SK-N-SH (cell line): ENCODE data around the gene PDE4B. TPM values are rescaled to one million over a fixed set of nuclear protein-coding genes. Genes with fewer than 3 reads are reported as not detected.

Experiments
- CTCF ChIA-PET: fragments of 300-600, 350-600 bp; formaldehyde crosslinking; extraction: SDS; loops from one replicate; lab custom pipeline; 2021; lab: Yijun Ruan, JAX
- POLR2A ChIA-PET: fragments of 350-600 bp; sonication (Branson Sonifier 250); formaldehyde crosslinking; extraction: SDS; loops from one replicate; lab custom pipeline; 2020; ENCODE audit warnings: antibody characterized with exemption, inconsistent platforms; lab: Yijun Ruan, JAX
- DNase-seq: peaks from one replicate; pipeline ENCODE4 v3.0.0; 2012
- H2AFZ ChIP-seq: fragments of 200-600 bp; sonication (generic); 2 replicates; pipeline ENCODE4 v1.8.1; 2016; ENCODE audit warnings: antibody characterized with exemption, mild to moderate bottlenecking, low read depth
- H3F3A ChIP-seq: fragments of 200-600 bp; sonication (generic); replicated peaks from 2 replicates; pipeline ENCODE3; 2016; ENCODE audit warnings: antibody characterized with exemption, mild to moderate bottlenecking; ENCODE audit not compliant: insufficient read depth
- H3K27ac ChIP-seq, 2 experiments: fragments of 200-500 bp in 1 of 2; fragments of 200-600 bp in 1 of 2; sonication (Bioruptor generic) in 1 of 2; sonication (generic), shearing (Covaris generic) in 1 of 2; 2 replicates each; pipeline versions ENCODE4 v1.5.1 to v1.6.1; 2014 to 2016; ENCODE audit warnings: low read depth in 2 of 2, inconsistent platforms in 1 of 2, low read length in 1 of 2, mild to moderate bottlenecking in 1 of 2, mixed read lengths in 1 of 2
- H3K27me3 ChIP-seq: fragments of 200-600 bp; sonication (generic), shearing (Covaris generic); 2 replicates; pipeline ENCODE4 v1.6.1; 2016; ENCODE audit warnings: mixed run types; ENCODE audit not compliant: insufficient read depth
- H3K36me3 ChIP-seq, 2 experiments: fragments of 200-500 bp in 1 of 2; fragments of 200-600 bp in 1 of 2; sonication (Bioruptor generic) in 1 of 2; sonication (generic) in 1 of 2; replicated peaks in 1 of 2; 2 replicates each; pipeline versions ENCODE3 to v1.5.1; 2014 to 2016; ENCODE audit warnings: low read length in 1 of 2, mild to moderate bottlenecking in 1 of 2; ENCODE audit not compliant: insufficient read depth in 2 of 2, control insufficient read depth in 1 of 2
- H3K4me1 ChIP-seq, 2 experiments: fragments of 200-500 bp in 1 of 2; fragments of 200-600 bp in 1 of 2; sonication (Bioruptor generic) in 1 of 2; sonication (generic), shearing (Covaris generic) in 1 of 2; 2 replicates each; pipeline versions ENCODE4 v1.5.1 to v1.6.1; 2014 to 2016; ENCODE audit warnings: low read depth in 1 of 2, low read length in 1 of 2, mixed run types in 1 of 2; ENCODE audit not compliant: insufficient read depth in 2 of 2, control insufficient read depth in 1 of 2
- H3K4me2 ChIP-seq: fragments of 200-600 bp; sonication (generic), shearing (Covaris generic); 2 replicates; pipeline ENCODE4 v1.6.1; 2017; ENCODE audit warnings: mixed run types
- H3K4me3 ChIP-seq, 2 experiments: fragments of 200-500 bp in 1 of 2; fragments of 200-600 bp in 1 of 2; sonication (Bioruptor generic) in 1 of 2; sonication (generic), shearing (Covaris generic) in 1 of 2; 2 replicates each; pipeline versions ENCODE4 v1.5.1 to v1.8.1; 2014 to 2016; ENCODE audit warnings: low read depth in 2 of 2, inconsistent platforms in 1 of 2, low read length in 1 of 2, mild to moderate bottlenecking in 1 of 2, mixed read lengths in 1 of 2, moderate library complexity in 1 of 2
- H3K79me2 ChIP-seq: fragments of 200-600 bp; sonication (generic); 2 replicates; pipeline ENCODE4 v1.8.1; 2017; ENCODE audit warnings: mild to moderate bottlenecking; ENCODE audit not compliant: insufficient read depth
- H3K9ac ChIP-seq: fragments of 200-600 bp; sonication (generic); 2 replicates; pipeline ENCODE4 v1.6.1; 2017; ENCODE audit warnings: mixed run types
- H3K9me2 ChIP-seq: fragments of 200-600 bp; sonication (generic); 2 replicates; pipeline ENCODE4 v1.6.1; 2017; ENCODE audit warnings: mixed run types
- H3K9me3 ChIP-seq: fragments of 200-600 bp; sonication (generic); 2 replicates; pipeline ENCODE4 v1.6.1; 2017; ENCODE audit warnings: mixed run types, mild to moderate bottlenecking, moderate library complexity
- H4K20me1 ChIP-seq: fragments of 200-600 bp; sonication (generic); 2 replicates; pipeline ENCODE4 v1.6.1; 2017; ENCODE audit warnings: mild to moderate bottlenecking, mixed run types; ENCODE audit not compliant: insufficient read depth
- CHD2 ChIP-seq: fragments of 150-350 bp; IDR thresholded peaks from 2 replicates; pipeline ENCODE4 v1.6.1; 2018; ENCODE audit warnings: low read length; ENCODE audit not compliant: partially characterized antibody
- ELF1 ChIP-seq: IDR thresholded peaks from 2 replicates; pipeline ENCODE4 v1.4.0; 2012
- EZH2phosphoT487 ChIP-seq: fragments of 200-600 bp; sonication (generic); IDR thresholded peaks from 2 replicates; pipeline ENCODE4 v1.6.1; 2017; ENCODE audit warnings: low read depth, mixed run types, mild to moderate bottlenecking, antibody characterized with exemption, moderate library complexity, borderline replicate concordance
- FOSL2 ChIP-seq: IDR thresholded peaks from 2 replicates; pipeline ENCODE4 v1.4.0; 2012; ENCODE audit warnings: low read depth, mild to moderate bottlenecking, moderate library complexity, borderline replicate concordance
- FOXJ3 ChIP-seq: sonication (generic); formaldehyde crosslinking; IDR thresholded peaks from 2 replicates; pipeline ENCODE4 v1.5.1; 2020; ENCODE audit warnings: mild to moderate bottlenecking, missing genetic modification reagents
- FOXM1 ChIP-seq: IDR thresholded peaks from 2 replicates; pipeline ENCODE4 v1.4.0; 2012; ENCODE audit warnings: low read depth, mild to moderate bottlenecking
- GATA2 ChIP-seq: sonication (generic); formaldehyde crosslinking; IDR thresholded peaks from 2 replicates; pipeline ENCODE4 v1.5.0; 2020; ENCODE audit warnings: mild to moderate bottlenecking, missing genetic modification reagents
- IRF3 ChIP-seq: fragments of 150-350 bp; IDR thresholded peaks from 2 replicates; pipeline ENCODE4 v1.6.1; 2016; ENCODE audit warnings: mild to moderate bottlenecking, low read depth, low read length
- JUND ChIP-seq: IDR thresholded peaks from 2 replicates; pipeline ENCODE4 v1.4.0; 2012
- MEF2A ChIP-seq: IDR thresholded peaks from 2 replicates; pipeline ENCODE4 v1.4.0; 2012; ENCODE audit warnings: low read depth, borderline replicate concordance
- NRF1 ChIP-seq: IDR thresholded peaks from 2 replicates; pipeline ENCODE4 v1.6.1; 2012; ENCODE audit warnings: low read depth, mild to moderate bottlenecking, low read length
- RAD21 ChIP-seq: IDR thresholded peaks from 2 replicates; pipeline ENCODE4 v1.6.1; 2012; ENCODE audit warnings: mild to moderate bottlenecking, low read length
- RFX5 ChIP-seq: IDR thresholded peaks from 2 replicates; pipeline ENCODE4 v1.6.1; 2012; ENCODE audit warnings: mild to moderate bottlenecking, improper control_type of control experiment, low read length
- RXRA ChIP-seq: IDR thresholded peaks from 2 replicates; pipeline ENCODE4 v1.4.0; 2012; ENCODE audit warnings: low read depth, mild to moderate bottlenecking, borderline replicate concordance
- SMC3 ChIP-seq: IDR thresholded peaks from 2 replicates; pipeline ENCODE4 v1.6.1; 2012; ENCODE audit warnings: low read depth, low read length, improper control_type of control experiment
- TCF12 ChIP-seq: IDR thresholded peaks from 2 replicates; pipeline ENCODE4 v1.4.0; 2012
- TEAD4 ChIP-seq: IDR thresholded peaks from 2 replicates; pipeline ENCODE4 v1.4.0; 2012; ENCODE audit warnings: mild to moderate bottlenecking, borderline replicate concordance; ENCODE audit not compliant: insufficient read depth
- USF2 ChIP-seq: fragments of 150-350 bp; IDR thresholded peaks from 2 replicates; pipeline ENCODE4 v1.6.1; 2017; ENCODE audit warnings: antibody characterized with exemption, low read length, low read depth, borderline replicate concordance
- YY1 ChIP-seq: IDR thresholded peaks from 2 replicates; pipeline ENCODE4 v1.4.0; 2012; ENCODE audit warnings: low read depth, mild to moderate bottlenecking
- WGBS: methylation state at CpG from one replicate; pipeline ENCODE4 v1.1.6; 2017; ENCODE audit warnings: low lambda C conversion rate; 5-methylcytosine and 5-hydroxymethylcytosine counted together
- polyA plus RNA-seq, 3 experiments: library from polyadenylated mRNA; depleted of rRNA; stranded (reverse); fragments of >200 nt; gene quantifications; 2 replicates each; pipeline ENCODE4 v1.2.3, GENCODE V29; 2012
- TF ChIP-seq, protein P1 (sequence below): IDR thresholded peaks from 2 replicates; pipeline ENCODE4 v1.4.0; 2012; ENCODE audit warnings: low read depth
- TF ChIP-seq, protein P2 (sequence below): fragments of 200-600 bp; sonication (generic); IDR thresholded peaks from 2 replicates; pipeline ENCODE4 v1.6.1; 2017; ENCODE audit warnings: antibody characterized with exemption, mild to moderate bottlenecking, moderate library complexity

Gene PDE4B
- polyA plus RNA-seq, 1 of the 3 experiments (the other 2 are of a cell fraction) = 1.9 TPM

DNA sequence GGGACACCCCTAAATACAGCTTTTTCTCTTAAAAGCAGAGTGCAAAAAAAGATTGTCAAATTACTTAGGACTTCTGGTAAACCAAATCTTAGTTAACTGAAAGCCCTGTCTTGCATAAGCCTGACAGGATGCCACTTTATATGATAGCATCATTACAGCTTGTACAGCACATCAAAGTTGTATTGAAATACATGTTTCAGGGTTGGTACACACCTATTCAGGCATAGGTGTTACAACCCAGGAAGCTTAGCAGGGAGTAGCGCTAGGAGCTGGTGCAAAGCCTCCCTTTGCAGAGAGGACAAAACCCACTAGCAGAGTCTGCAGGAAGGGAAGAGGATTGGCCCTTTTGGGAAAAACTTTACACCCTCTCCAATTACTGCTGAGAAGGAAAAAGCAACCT, 482.4 kb downstream of the PDE4B start:
- H3K9ac ChIP-seq = no peak overlapping the region
- DNase-seq = no peak
- ChIA-PET POLR2A (interaction anchor here (1.2 kb wide), 1 partner anchor 16 kb away, joined by 3 read pairs; no protein-coding TSS in a partner anchor), CTCF (interaction anchor here (0.7 to 2.0 kb wide), 3 partner anchors 17 to 229 kb away, joined by 3 to 6 read pairs (median 5); no protein-coding TSS in a partner anchor)
- no peaks in the 10 kb centered on the region for H3K27me3 ChIP-seq
- H3K4me2 ChIP-seq = no peak overlapping the region
- no peaks in the 10 kb centered on the region for H4K20me1 ChIP-seq
- H3K9me3 ChIP-seq = no peaks in the 10 kb centered on the region
- WGBS = 100% methylated on average over 1 of the region's 1 CpG
- peak overlapping the region in 1 of 2 experiments; percentile 20; a peak in 1 of 4 replicates for H3K27ac ChIP-seq
- no peaks in the 10 kb centered on the region for H3K9me2 ChIP-seq
- no peak overlapping the region for H2AFZ ChIP-seq
- no peak for TF ChIP-seq EZH2phosphoT487
- TF ChIP-seq USF2 = no peak
- no peak for TF ChIP-seq FOXM1
- no peak for TF ChIP-seq RAD21
- TF ChIP-seq TEAD4 = no peak
- TF ChIP-seq, protein P1, sequence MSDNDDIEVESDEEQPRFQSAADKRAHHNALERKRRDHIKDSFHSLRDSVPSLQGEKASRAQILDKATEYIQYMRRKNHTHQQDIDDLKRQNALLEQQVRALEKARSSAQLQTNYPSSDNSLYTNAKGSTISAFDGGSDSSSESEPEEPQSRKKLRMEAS = no peak
- TF ChIP-seq, protein P2, sequence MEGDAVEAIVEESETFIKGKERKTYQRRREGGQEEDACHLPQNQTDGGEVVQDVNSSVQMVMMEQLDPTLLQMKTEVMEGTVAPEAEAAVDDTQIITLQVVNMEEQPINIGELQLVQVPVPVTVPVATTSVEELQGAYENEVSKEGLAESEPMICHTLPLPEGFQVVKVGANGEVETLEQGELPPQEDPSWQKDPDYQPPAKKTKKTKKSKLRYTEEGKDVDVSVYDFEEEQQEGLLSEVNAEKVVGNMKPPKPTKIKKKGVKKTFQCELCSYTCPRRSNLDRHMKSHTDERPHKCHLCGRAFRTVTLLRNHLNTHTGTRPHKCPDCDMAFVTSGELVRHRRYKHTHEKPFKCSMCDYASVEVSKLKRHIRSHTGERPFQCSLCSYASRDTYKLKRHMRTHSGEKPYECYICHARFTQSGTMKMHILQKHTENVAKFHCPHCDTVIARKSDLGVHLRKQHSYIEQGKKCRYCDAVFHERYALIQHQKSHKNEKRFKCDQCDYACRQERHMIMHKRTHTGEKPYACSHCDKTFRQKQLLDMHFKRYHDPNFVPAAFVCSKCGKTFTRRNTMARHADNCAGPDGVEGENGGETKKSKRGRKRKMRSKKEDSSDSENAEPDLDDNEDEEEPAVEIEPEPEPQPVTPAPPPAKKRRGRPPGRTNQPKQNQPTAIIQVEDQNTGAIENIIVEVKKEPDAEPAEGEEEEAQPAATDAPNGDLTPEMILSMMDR = no peak
- TF ChIP-seq JUND = no peak
- TF ChIP-seq NRF1 = no peak
- TF ChIP-seq ELF1 = no peak
- TF ChIP-seq FOSL2 = no peak
- peaks cover 18 to 31% of the 10 kb centered on the region in 2 experiments; a peak in 3 of 4 replicates for H3K4me1 ChIP-seq
- no peak overlapping the region for H3K4me3 ChIP-seq
- no peaks in the 10 kb centered on the region for H3K79me2 ChIP-seq
- no peaks in the 10 kb centered on the region for H3K36me3 ChIP-seq
- H3F3A ChIP-seq = peaks cover 11% of the 10 kb centered on the region

GRCh38 chr1:66275601-66276023, 482.9 kb downstream of the PDE4B start:
- ChIA-PET POLR2A (interaction anchor here (1.2 kb wide), 1 partner anchor 15 kb away, joined by 3 read pairs; no protein-coding TSS in a partner anchor), CTCF (interaction anchor here (0.7 to 1.8 kb wide), 2 partner anchors 18 to 171 kb away, joined by 3 to 6 read pairs; no protein-coding TSS in a partner anchor)
- Histone ChIP-seq H3K36me3 (no peaks in the 10 kb centered on the region), H3K9me3 (no peaks in the 10 kb centered on the region), H3K9me2 (no peaks in the 10 kb centered on the region), H3K79me2 (no peaks in the 10 kb centered on the region), H3K27me3 (no peaks in the 10 kb centered on the region), H3K4me1 (peaks cover 15 to 28% of the 10 kb centered on the region in 2 experiments; a peak in 3 of 4 replicates)
- no peak for DNase-seq
- TF ChIP-seq SMC3 (no peak), ELF1 (no peak), YY1 (no peak), MEF2A (no peak), GATA2 (CRISPR knock-in tag) (no peak), RXRA (no peak), IRF3 (no peak), RAD21 (no peak), RFX5 (no peak), CHD2 (no peak), FOXM1 (no peak), FOXJ3 (CRISPR knock-in tag) (no peak), USF2 (no peak), TCF12 (no peak)
- TF ChIP-seq, protein P2 = no peak
- TF ChIP-seq, all 33 proteins: peak for 0
- WGBS = 89% methylated on average over 5 of the region's 5 CpGs
- peaks cover 11% of the 10 kb centered on the region for H3F3A ChIP-seq
- H3K4me2 ChIP-seq = no peak overlapping the region
- no peaks in the 10 kb centered on the region for H4K20me1 ChIP-seq
- no peak overlapping the region for H3K9ac ChIP-seq
- no peak overlapping the region for H3K4me3 ChIP-seq
- H2AFZ ChIP-seq = no peak overlapping the region
- no peak overlapping the region; a peak in 1 of 4 replicates for H3K27ac ChIP-seq
